IMR-90 (cell line): ENCODE measurements around the gene AHI1. TPM values are rescaled to one million over a fixed set of nuclear protein-coding genes. Genes with fewer than 3 reads are reported as not detected.

Experiments
- ATAC-seq: fragments of 200-7000 bp; cut with Tn5 transposase; 2 replicates; pipeline ENCODE4 v1.9.1; 2020; ENCODE audit warnings: low read depth, mild to moderate bottlenecking, moderate library complexity
- BruUV-seq: library from RNA; stranded (reverse); fragments of 400-500 nt; replicated peaks from 2 replicates; lab custom pipeline; 2021; lab: Mats Ljungman, UMichigan
- CTCF ChIA-PET: fragments of 300-600 bp; formaldehyde crosslinking; extraction: SDS; loops from one replicate; lab custom pipeline; 2021; ENCODE audit warnings: antibody characterized with exemption; lab: Yijun Ruan, JAX
- POLR2A ChIA-PET: fragments of 300-600 bp; sonication (Branson Sonifier 250); formaldehyde crosslinking; loops from one replicate; lab custom pipeline; 2022; ENCODE audit warnings: antibody characterized with exemption; ENCODE audit not compliant: unreplicated experiment; lab: Charles Lee
- DNase-seq: peaks from one replicate; pipeline ENCODE4 v3.0.0; 2013
- H2AFZ ChIP-seq: replicated peaks from 2 replicates; pipeline ENCODE3; 2013; ENCODE audit warnings: low read length, mild to moderate bottlenecking; ENCODE audit not compliant: poor library complexity
- H2AK5ac ChIP-seq: 2 replicates; pipeline ENCODE4 v1.6.1; 2013; ENCODE audit warnings: low read depth, low read length, inconsistent platforms
- H2AK9ac ChIP-seq: replicated peaks from 2 replicates; pipeline ENCODE3; 2013; ENCODE audit warnings: mild to moderate bottlenecking, low read depth, low read length, moderate library complexity; ENCODE audit not compliant: poor library complexity
- H2BK120ac ChIP-seq: 2 replicates; pipeline ENCODE4 v1.6.1; 2013; ENCODE audit warnings: low read depth, low read length, inconsistent platforms
- H2BK15ac ChIP-seq: 3 replicates; pipeline ENCODE4 v1.6.1; 2013; ENCODE audit warnings: low read depth, low read length, inconsistent platforms
- H2BK20ac ChIP-seq: 2 replicates; pipeline ENCODE4 v1.6.1; 2013; ENCODE audit warnings: low read depth, mild to moderate bottlenecking, inconsistent platforms, low read length, moderate library complexity
- H2BK5ac ChIP-seq: 2 replicates; pipeline ENCODE4 v1.6.1; 2013; ENCODE audit warnings: mild to moderate bottlenecking, low read depth, low read length, inconsistent platforms; ENCODE audit not compliant: poor library complexity, severe bottlenecking
- H3K14ac ChIP-seq: replicated peaks from 2 replicates; pipeline ENCODE4 v1.6.1; 2013; ENCODE audit warnings: low read depth, low read length, inconsistent platforms
- H3K18ac ChIP-seq: 2 replicates; pipeline ENCODE4 v1.6.1; 2013; ENCODE audit warnings: low read depth, low read length, control low read depth
- H3K23ac ChIP-seq: 2 replicates; pipeline ENCODE4 v1.6.1; 2013; ENCODE audit warnings: low read depth, low read length, inconsistent platforms
- H3K27ac ChIP-seq: 2 replicates; pipeline ENCODE4 v1.5.1; 2013; ENCODE audit warnings: mild to moderate bottlenecking, control low read depth, low read length; ENCODE audit not compliant: insufficient read depth
- H3K27me3 ChIP-seq: 2 replicates; pipeline ENCODE4 v1.6.1; 2013; ENCODE audit warnings: low read length; ENCODE audit not compliant: control insufficient read depth, insufficient read depth
- H3K36me3 ChIP-seq: 2 replicates; pipeline ENCODE4 v1.6.1; 2013; ENCODE audit warnings: low read length, mixed read lengths; ENCODE audit not compliant: control insufficient read depth, insufficient read depth
- H3K4ac ChIP-seq: 2 replicates; pipeline ENCODE4 v1.6.1; 2013; ENCODE audit warnings: low read depth, low read length, inconsistent platforms
- H3K4me1 ChIP-seq: 2 replicates; pipeline ENCODE4 v1.6.1; 2013; ENCODE audit warnings: low read length, mixed read lengths; ENCODE audit not compliant: control insufficient read depth, insufficient read depth
- H3K4me2 ChIP-seq: 2 replicates; pipeline ENCODE4 v1.6.1; 2013; ENCODE audit warnings: low read depth, mild to moderate bottlenecking, control low read depth, low read length, moderate library complexity
- H3K4me3 ChIP-seq: 2 replicates; pipeline ENCODE4 v1.5.1; 2013; ENCODE audit warnings: low read depth, mild to moderate bottlenecking, control low read depth, low read length, moderate library complexity; ENCODE audit not compliant: insufficient read depth
- H3K56ac ChIP-seq: 2 replicates; pipeline ENCODE4 v1.6.1; 2013; ENCODE audit warnings: low read length, inconsistent platforms; ENCODE audit not compliant: insufficient read depth; ENCODE audit errors: extremely low read depth
- H3K79me1 ChIP-seq, 2 experiments: 2 replicates each; pipeline ENCODE4 v1.6.1; 2013; ENCODE audit warnings: low read length in 2 of 2, inconsistent platforms in 1 of 2, low read depth in 1 of 2
- H3K9ac ChIP-seq: 2 replicates; pipeline ENCODE4 v1.6.1; 2013; ENCODE audit warnings: low read depth, low read length, control low read depth
- H3K9me1 ChIP-seq: 2 replicates; pipeline ENCODE4 v1.6.1; 2013; ENCODE audit warnings: low read length, inconsistent platforms; ENCODE audit not compliant: insufficient read depth
- H3K9me3 ChIP-seq: 2 replicates; pipeline ENCODE4 v1.6.1; 2013; ENCODE audit warnings: low read length; ENCODE audit not compliant: control insufficient read depth, insufficient read depth
- H4K20me1 ChIP-seq: 2 replicates; pipeline ENCODE4 v1.6.1; 2013; ENCODE audit warnings: low read length, inconsistent platforms; ENCODE audit not compliant: insufficient read depth
- H4K5ac ChIP-seq: 2 replicates; pipeline ENCODE4 v1.6.1; 2013; ENCODE audit warnings: mild to moderate bottlenecking, low read depth, low read length, control low read depth
- H4K8ac ChIP-seq, 2 experiments: 2 replicates each; pipeline ENCODE4 v1.6.1; 2013; ENCODE audit warnings: low read depth in 2 of 2, low read length in 2 of 2, control low read depth in 1 of 2, inconsistent platforms in 1 of 2
- H4K91ac ChIP-seq: 2 replicates; pipeline ENCODE4 v1.6.1; 2013; ENCODE audit warnings: low read depth, low read length, inconsistent platforms; ENCODE audit not compliant: insufficient read depth
- BHLHE40 ChIP-seq: fragments of 150-350 bp; IDR thresholded peaks from 2 replicates; pipeline ENCODE4 v1.6.1; 2016; ENCODE audit warnings: mild to moderate bottlenecking, low read depth, low read length
- CEBPB ChIP-seq: IDR thresholded peaks from 2 replicates; pipeline ENCODE4 v1.6.1; 2012; ENCODE audit warnings: low read depth, low read length, improper control_type of control experiment
- CHD1 ChIP-seq: IDR thresholded peaks from 2 replicates; pipeline ENCODE4 v1.6.1; 2012; ENCODE audit warnings: low read depth, low read length, improper control_type of control experiment
- FOS ChIP-seq: fragments of 150-350 bp; IDR thresholded peaks from 2 replicates; pipeline ENCODE4 v1.6.1; 2016; ENCODE audit warnings: low read depth, low read length
- MAFK ChIP-seq: IDR thresholded peaks from 2 replicates; pipeline ENCODE4 v1.6.1; 2012; ENCODE audit warnings: low read depth, low read length, improper control_type of control experiment
- MAZ ChIP-seq: IDR thresholded peaks from 2 replicates; pipeline ENCODE4 v1.6.1; 2012; ENCODE audit warnings: low read depth, mild to moderate bottlenecking, low read length, improper control_type of control experiment, moderate library complexity, borderline replicate concordance
- MXI1 ChIP-seq: IDR thresholded peaks from 2 replicates; pipeline ENCODE4 v1.6.1; 2012; ENCODE audit warnings: low read depth, mild to moderate bottlenecking, low read length, moderate library complexity, borderline replicate concordance
- NFE2L2 ChIP-seq: fragments of 150-350 bp; IDR thresholded peaks from 2 replicates; pipeline ENCODE4 v1.6.1; 2016; ENCODE audit warnings: low read depth, mild to moderate bottlenecking, low read length
- POLR2A ChIP-seq: IDR thresholded peaks from 2 replicates; pipeline ENCODE4 v1.6.1; 2012; ENCODE audit warnings: mild to moderate bottlenecking, low read depth, low read length
- RAD21 ChIP-seq: IDR thresholded peaks from 2 replicates; pipeline ENCODE4 v1.6.1; 2012; ENCODE audit warnings: low read length, improper control_type of control experiment
- RFX5 ChIP-seq: IDR thresholded peaks from 2 replicates; pipeline ENCODE4 v1.8.0; 2012; ENCODE audit warnings: low read depth, mild to moderate bottlenecking, low read length, moderate library complexity
- SMC3 ChIP-seq: fragments of 150-350 bp; IDR thresholded peaks from 2 replicates; pipeline ENCODE4 v1.6.1; 2016; ENCODE audit warnings: low read depth, mild to moderate bottlenecking, antibody characterized with exemption, low read length, moderate library complexity
- WGBS, 2 experiments: methylation state at CpG; one replicate each; pipeline versions ENCODE4 v1.1.5 to v1.1.7; 2013; ENCODE audit warnings: missing lambda C conversion rate in 2 of 2; ENCODE audit not compliant: insufficient read length in 1 of 2; ENCODE audit errors: extremely low coverage in 2 of 2; 5-methylcytosine and 5-hydroxymethylcytosine counted together
- dilution Hi-C: fragments of 300-500 bp; cut with HindIII; formaldehyde crosslinking; loops from one replicate; pipeline ENCODE4 v1.14.3; 2018; ENCODE audit warnings: low sequenced_read_pairs; ENCODE audit not compliant: unreplicated experiment
- in situ Hi-C: fragments of 300-500 bp; cut with MboI; formaldehyde crosslinking; loops from 3 replicates; pipeline ENCODE4 v1.14.3; 2019; ENCODE audit warnings: low sequenced_read_pairs, inconsistent platforms, mixed read lengths
- intact Hi-C: fragments of 100-400 bp; cut with micrococcal nuclease; formaldehyde crosslinking; loops from 2 replicates; pipeline ENCODE4 v1.10.0; 2022
- polyA plus RNA-seq, 3 experiments: library from polyadenylated mRNA; depleted of rRNA; stranded (reverse); fragments of >200 nt; gene quantifications; 2 replicates each; pipeline ENCODE4 v1.2.3, GENCODE V29; 2012; ENCODE audit warnings: low replicate concordance in 1 of 3
- total RNA-seq: library from RNA; depleted of rRNA; stranded (reverse); fragments of >200 nt; gene quantifications from 2 replicates; pipeline ENCODE4 v1.2.3, GENCODE V29; 2012
- TF ChIP-seq, protein P1 (sequence below): conservative IDR thresholded peaks from 2 replicates; pipeline ENCODE4 v1.5.1; 2012; ENCODE audit warnings: mild to moderate bottlenecking, low read depth, low read length, improper control_type of control experiment
- TF ChIP-seq, protein P2 (sequence below): fragments of 150-350 bp; IDR thresholded peaks from 2 replicates; pipeline ENCODE4 v1.6.1; 2016; ENCODE audit warnings: low read depth, mild to moderate bottlenecking, low read length, moderate library complexity, borderline replicate concordance
- TF ChIP-seq, protein P3 (sequence below): fragments of 150-350 bp; IDR thresholded peaks from 2 replicates; pipeline ENCODE4 v1.6.1; 2017; ENCODE audit warnings: mild to moderate bottlenecking, antibody characterized with exemption, low read length, low read depth

Gene AHI1
- total and polyA plus RNA-seq, 2 of the 4 experiments (the other 2 are of a cell fraction), result 9.5 to 19.4 TPM

DNA sequence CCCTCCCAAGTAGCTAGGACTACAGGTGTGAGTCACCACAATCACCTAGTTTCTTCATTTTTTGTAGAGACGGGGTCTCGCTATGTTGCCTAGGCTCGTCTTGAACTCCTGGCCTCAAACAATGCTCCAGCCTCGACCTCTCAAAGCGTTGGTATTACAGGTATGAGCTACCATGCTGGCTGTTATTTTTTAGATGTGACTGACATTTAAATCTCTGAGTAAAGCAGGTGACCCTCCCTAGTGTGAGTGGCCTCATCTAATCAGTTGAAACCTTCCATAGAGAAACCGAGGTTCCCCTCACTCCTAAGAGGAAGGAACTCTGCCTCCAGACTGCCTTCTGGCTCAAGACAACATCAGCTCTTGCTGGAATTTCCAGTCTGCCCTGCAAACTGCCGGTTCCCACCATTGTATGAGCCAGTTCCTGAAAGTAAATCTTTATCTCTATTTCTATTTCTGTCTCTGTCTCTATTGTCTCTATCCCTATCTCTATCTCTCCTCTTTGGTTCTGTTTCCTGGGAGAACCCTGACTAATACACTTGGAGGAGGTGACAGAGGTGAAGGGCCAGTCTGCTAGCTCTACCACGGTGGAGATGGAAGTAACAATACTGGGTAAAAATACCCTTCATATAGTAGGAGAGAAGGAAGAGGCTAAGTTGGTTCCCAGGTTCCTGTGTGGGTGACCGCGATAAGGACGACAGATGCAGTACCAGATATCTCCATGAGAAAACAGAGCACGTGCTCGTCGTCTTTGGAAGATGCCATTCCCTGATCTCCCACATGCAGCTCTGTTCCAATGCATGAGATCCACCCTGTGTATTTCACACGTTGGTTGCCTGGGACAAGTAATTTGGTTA lies 235.4 kb downstream of the AHI1 start:
- ATAC-seq (no peak), DNase-seq (no peak)
- Histone ChIP-seq H3K4me1 (no peaks in the 10 kb centered on the region), H4K8ac (no peak overlapping the region), H4K5ac (no peak overlapping the region), H4K91ac (no peak overlapping the region), H3K9ac (no peak overlapping the region), H3K23ac (no peak overlapping the region), H3K4me3 (no peak overlapping the region), H3K18ac (no peak overlapping the region), H3K27ac (no peak overlapping the region), H3K14ac (no peak overlapping the region), H2BK120ac (no peak overlapping the region), H2BK20ac (no peak overlapping the region), H4K20me1 (no peaks in the 10 kb centered on the region), H3K9me3 (no peaks in the 10 kb centered on the region), H3K27me3 (peaks cover 14% of the 10 kb centered on the region), H2BK15ac (no peak overlapping the region), H3K4me2 (no peak overlapping the region), H3K4ac (no peak overlapping the region), H3K36me3 (no peaks in the 10 kb centered on the region), H2BK5ac (no peak overlapping the region), H3K56ac (no peak overlapping the region), H3K79me1 (no peaks in the 10 kb centered on the region), H2AK5ac (no peak overlapping the region), H2AK9ac (no peak overlapping the region), H3K9me1 (no peaks in the 10 kb centered on the region), H2AFZ (no peak overlapping the region)
- POLR2A ChIA-PET, result no interaction called here
- CTCF ChIA-PET, result interaction anchor here (0.6 kb wide), 1 partner anchor 118 kb away, joined by 4 read pairs; no protein-coding TSS in a partner anchor
- dilution Hi-C loops (no loop called here), intact Hi-C loops (no loop called here), in situ Hi-C loops (no loop called here)
- no TSS peak for BruUV-seq
- 60% methylated on average over 1 of the region's 15 CpGs; no CpG with 5 or more reads in 1 of the 2 experiments for WGBS, 2 experiments
- TF ChIP-seq, protein P1, sequence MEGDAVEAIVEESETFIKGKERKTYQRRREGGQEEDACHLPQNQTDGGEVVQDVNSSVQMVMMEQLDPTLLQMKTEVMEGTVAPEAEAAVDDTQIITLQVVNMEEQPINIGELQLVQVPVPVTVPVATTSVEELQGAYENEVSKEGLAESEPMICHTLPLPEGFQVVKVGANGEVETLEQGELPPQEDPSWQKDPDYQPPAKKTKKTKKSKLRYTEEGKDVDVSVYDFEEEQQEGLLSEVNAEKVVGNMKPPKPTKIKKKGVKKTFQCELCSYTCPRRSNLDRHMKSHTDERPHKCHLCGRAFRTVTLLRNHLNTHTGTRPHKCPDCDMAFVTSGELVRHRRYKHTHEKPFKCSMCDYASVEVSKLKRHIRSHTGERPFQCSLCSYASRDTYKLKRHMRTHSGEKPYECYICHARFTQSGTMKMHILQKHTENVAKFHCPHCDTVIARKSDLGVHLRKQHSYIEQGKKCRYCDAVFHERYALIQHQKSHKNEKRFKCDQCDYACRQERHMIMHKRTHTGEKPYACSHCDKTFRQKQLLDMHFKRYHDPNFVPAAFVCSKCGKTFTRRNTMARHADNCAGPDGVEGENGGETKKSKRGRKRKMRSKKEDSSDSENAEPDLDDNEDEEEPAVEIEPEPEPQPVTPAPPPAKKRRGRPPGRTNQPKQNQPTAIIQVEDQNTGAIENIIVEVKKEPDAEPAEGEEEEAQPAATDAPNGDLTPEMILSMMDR, result no peak
- TF ChIP-seq MAFK (no peak), CEBPB (no peak), SMC3 (no peak), BHLHE40 (no peak), CHD1 (no peak), MXI1 (no peak), FOS (no peak), RAD21 (no peak), NFE2L2 (no peak), POLR2A (no peak), RFX5 (no peak), MAZ (no peak)
- TF ChIP-seq, protein P2, sequence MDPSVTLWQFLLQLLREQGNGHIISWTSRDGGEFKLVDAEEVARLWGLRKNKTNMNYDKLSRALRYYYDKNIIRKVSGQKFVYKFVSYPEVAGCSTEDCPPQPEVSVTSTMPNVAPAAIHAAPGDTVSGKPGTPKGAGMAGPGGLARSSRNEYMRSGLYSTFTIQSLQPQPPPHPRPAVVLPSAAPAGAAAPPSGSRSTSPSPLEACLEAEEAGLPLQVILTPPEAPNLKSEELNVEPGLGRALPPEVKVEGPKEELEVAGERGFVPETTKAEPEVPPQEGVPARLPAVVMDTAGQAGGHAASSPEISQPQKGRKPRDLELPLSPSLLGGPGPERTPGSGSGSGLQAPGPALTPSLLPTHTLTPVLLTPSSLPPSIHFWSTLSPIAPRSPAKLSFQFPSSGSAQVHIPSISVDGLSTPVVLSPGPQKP, result no peak
- TF ChIP-seq, protein P3, sequence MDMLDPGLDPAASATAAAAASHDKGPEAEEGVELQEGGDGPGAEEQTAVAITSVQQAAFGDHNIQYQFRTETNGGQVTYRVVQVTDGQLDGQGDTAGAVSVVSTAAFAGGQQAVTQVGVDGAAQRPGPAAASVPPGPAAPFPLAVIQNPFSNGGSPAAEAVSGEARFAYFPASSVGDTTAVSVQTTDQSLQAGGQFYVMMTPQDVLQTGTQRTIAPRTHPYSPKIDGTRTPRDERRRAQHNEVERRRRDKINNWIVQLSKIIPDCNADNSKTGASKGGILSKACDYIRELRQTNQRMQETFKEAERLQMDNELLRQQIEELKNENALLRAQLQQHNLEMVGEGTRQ, result no peak
